ENCODE measurements around the gene KCNMA1. TPM values are rescaled to one million over a fixed set of nuclear protein-coding genes. Genes with fewer than 3 reads are reported as not detected.

Gene KCNMA1
- polyA plus RNA-seq, 1 of the 3 experiments (the other 2 are of a cell fraction), result 107 TPM

- DNase-seq, result no peak
- peaks cover 59% of the 10 kb centered on the region for H3K79me2 ChIP-seq (ENCODE audit: insufficient read depth)
- H3K27ac ChIP-seq (ENCODE audit: low read depth in 2 of 2, low read length in 1 of 2), result no peak overlapping the region
- POLR2A ChIA-PET, result no interaction called here
- no peaks in the 10 kb centered on the region; a peak in 3 of 4 replicates for H3K4me1 ChIP-seq (ENCODE audit: control insufficient read depth in 1 of 2, insufficient read depth in 2 of 2, low read depth in 1 of 2, low read length in 1 of 2)
- no peaks in the 10 kb centered on the region for H3F3A ChIP-seq (replicated peaks; ENCODE audit: insufficient read depth)
- WGBS (ENCODE audit: low lambda C conversion rate), result 83% methylated on average over 5 of the region's 5 CpGs
- TF ChIP-seq, protein P1, sequence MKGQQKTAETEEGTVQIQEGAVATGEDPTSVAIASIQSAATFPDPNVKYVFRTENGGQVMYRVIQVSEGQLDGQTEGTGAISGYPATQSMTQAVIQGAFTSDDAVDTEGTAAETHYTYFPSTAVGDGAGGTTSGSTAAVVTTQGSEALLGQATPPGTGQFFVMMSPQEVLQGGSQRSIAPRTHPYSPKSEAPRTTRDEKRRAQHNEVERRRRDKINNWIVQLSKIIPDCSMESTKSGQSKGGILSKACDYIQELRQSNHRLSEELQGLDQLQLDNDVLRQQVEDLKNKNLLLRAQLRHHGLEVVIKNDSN (IDR thresholded peaks at IDR 0.05; ENCODE audit: borderline replicate concordance, low read depth), result no peak
- TF ChIP-seq EZH2phosphoT487 (IDR thresholded peaks at IDR 0.05; ENCODE audit: borderline replicate concordance, low read depth) (no peak), MXI1 (IDR thresholded peaks at IDR 0.05; ENCODE audit: low read depth, low read length) (no peak), GATA2 (CRISPR knock-in tag; IDR thresholded peaks at IDR 0.05) (no peak), YY1 (IDR thresholded peaks at IDR 0.05; ENCODE audit: low read depth) (no peak), CTCF (IDR thresholded peaks at IDR 0.05) (no peak), USF2 (IDR thresholded peaks at IDR 0.05; ENCODE audit: borderline replicate concordance, low read depth, low read length) (no peak), CHD2 (IDR thresholded peaks at IDR 0.05; ENCODE audit: low read length, partially characterized antibody) (no peak), IRF3 (IDR thresholded peaks at IDR 0.05; ENCODE audit: low read depth, low read length) (no peak), FOXJ3 (CRISPR knock-in tag; IDR thresholded peaks at IDR 0.05) (no peak)
- TF ChIP-seq, protein P2, sequence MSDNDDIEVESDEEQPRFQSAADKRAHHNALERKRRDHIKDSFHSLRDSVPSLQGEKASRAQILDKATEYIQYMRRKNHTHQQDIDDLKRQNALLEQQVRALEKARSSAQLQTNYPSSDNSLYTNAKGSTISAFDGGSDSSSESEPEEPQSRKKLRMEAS (IDR thresholded peaks at IDR 0.05; ENCODE audit: low read depth), result no peak
- H4K20me1 ChIP-seq (ENCODE audit: insufficient read depth), result no peaks in the 10 kb centered on the region
- no peaks in the 10 kb centered on the region for H3K9me3 ChIP-seq
- H3K9me2 ChIP-seq, result no peaks in the 10 kb centered on the region
- H3K9ac ChIP-seq, result no peak overlapping the region
- H3K4me3 ChIP-seq (ENCODE audit: low read depth in 2 of 2, low read length in 1 of 2), result no peak overlapping the region
- H3K4me2 ChIP-seq, result peak overlapping the region; percentile 53; the same call in 1 of the 2 replicates
- H3K36me3 ChIP-seq (replicated peaks in 1 of 2; ENCODE audit: control insufficient read depth in 1 of 2, insufficient read depth in 2 of 2, low read length in 1 of 2), result peaks cover 0 to 13% of the 10 kb centered on the region in 2 experiments
- no peaks in the 10 kb centered on the region for H3K27me3 ChIP-seq (ENCODE audit: insufficient read depth)
- CTCF ChIA-PET, result interaction anchor here (1.1 to 1.5 kb wide), 4 partner anchors 11 to 457 kb away, joined by 3 to 6 read pairs (median 4); no protein-coding TSS in a partner anchor
- H2AFZ ChIP-seq (ENCODE audit: low read depth), result no peak overlapping the region
Observed at GRCh38 chr10:77630507-77630848, 7.1 kb downstream of the KCNMA1 start.

Data from SK-N-SH (cell line).